ENCODE measurements around the gene SNED1.

The SNED1 gene

DNA sequence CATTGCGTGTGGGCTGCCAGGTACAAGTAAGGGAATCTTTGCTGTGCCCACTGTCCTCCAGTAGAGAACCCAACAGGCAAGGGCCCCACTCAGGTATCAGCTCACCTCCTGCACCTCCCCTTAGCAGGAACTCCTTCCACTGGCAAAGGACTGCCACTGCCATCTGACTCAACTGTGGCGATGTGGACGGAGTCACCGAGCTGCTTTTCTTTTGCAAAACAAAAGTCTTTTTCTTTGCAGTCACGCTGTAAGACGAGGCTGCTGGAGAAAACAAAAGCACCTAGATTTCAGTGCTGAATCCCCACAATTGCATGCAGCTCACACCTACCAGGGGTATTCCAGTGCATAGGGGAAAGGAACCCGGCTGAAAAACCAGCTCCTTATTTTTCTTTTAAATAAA is 95.8 kb downstream of the SNED1 start:
- no peak for DNase-seq (ENCODE audit: low spot score)
- TF ChIP-seq, protein P1, sequence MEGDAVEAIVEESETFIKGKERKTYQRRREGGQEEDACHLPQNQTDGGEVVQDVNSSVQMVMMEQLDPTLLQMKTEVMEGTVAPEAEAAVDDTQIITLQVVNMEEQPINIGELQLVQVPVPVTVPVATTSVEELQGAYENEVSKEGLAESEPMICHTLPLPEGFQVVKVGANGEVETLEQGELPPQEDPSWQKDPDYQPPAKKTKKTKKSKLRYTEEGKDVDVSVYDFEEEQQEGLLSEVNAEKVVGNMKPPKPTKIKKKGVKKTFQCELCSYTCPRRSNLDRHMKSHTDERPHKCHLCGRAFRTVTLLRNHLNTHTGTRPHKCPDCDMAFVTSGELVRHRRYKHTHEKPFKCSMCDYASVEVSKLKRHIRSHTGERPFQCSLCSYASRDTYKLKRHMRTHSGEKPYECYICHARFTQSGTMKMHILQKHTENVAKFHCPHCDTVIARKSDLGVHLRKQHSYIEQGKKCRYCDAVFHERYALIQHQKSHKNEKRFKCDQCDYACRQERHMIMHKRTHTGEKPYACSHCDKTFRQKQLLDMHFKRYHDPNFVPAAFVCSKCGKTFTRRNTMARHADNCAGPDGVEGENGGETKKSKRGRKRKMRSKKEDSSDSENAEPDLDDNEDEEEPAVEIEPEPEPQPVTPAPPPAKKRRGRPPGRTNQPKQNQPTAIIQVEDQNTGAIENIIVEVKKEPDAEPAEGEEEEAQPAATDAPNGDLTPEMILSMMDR (IDR thresholded peaks at IDR 0.05; ENCODE audit: extremely low read depth, insufficient read depth, missing control alignments): no peak
- in situ Hi-C loops (cut with MboI; ENCODE audit: low pct_unique_long_range_greater_than_20kb, low sequenced_read_pairs, unreplicated experiment): no loop called here

DNA sequence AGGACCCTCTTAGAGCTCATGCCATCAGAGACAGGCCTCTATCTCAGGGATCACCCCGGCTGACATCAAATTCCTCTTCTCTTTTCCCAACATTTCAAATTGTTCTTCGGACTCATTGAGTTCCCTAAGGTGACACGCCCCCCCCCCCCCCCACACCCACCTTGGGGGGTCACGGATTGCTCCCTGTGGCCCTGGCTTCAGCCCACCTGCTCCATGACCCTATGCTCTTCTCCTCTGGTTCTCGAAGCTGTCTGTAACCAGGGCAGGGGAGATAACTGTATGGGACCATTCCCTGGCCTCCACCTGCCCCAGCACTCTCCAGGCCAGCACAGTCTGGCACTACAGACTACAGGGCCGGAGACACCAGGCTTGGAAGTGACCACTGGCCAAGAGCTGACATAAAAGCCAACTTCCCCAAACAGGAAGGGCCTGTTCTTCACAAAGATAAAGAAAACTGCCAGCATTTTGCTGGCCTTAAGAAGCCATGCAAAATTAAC is 96.6 kb downstream of the SNED1 start:
- TF ChIP-seq, protein P1 (IDR thresholded peaks at IDR 0.05; ENCODE audit: extremely low read depth, insufficient read depth, missing control alignments): no peak
- in situ Hi-C loops (cut with MboI; ENCODE audit: low pct_unique_long_range_greater_than_20kb, low sequenced_read_pairs, unreplicated experiment): no loop called here

GRCh38 chr2:241095594-241096290 is 97.3 kb downstream of the SNED1 start:
- TF ChIP-seq, protein P1 (IDR thresholded peaks at IDR 0.05; ENCODE audit: extremely low read depth, insufficient read depth, missing control alignments): no peak
- in situ Hi-C loops (cut with MboI; ENCODE audit: low pct_unique_long_range_greater_than_20kb, low sequenced_read_pairs, unreplicated experiment): no loop called here
- no peak for DNase-seq (ENCODE audit: low spot score)

More for the DNA sequence above, 96.6 kb downstream of the SNED1 start:
- no peak for DNase-seq (ENCODE audit: low spot score)

- DNase-seq (ENCODE audit: low spot score): peak; percentile 42
- in situ Hi-C loops (cut with MboI; ENCODE audit: low pct_unique_long_range_greater_than_20kb, low sequenced_read_pairs, unreplicated experiment): no loop called here
- TF ChIP-seq, protein P1 (IDR thresholded peaks at IDR 0.05; ENCODE audit: extremely low read depth, insufficient read depth, missing control alignments): no peak
These were observed 98.6 kb downstream of the SNED1 start for GRCh38 chr2:241096979-241097378.

DNA sequence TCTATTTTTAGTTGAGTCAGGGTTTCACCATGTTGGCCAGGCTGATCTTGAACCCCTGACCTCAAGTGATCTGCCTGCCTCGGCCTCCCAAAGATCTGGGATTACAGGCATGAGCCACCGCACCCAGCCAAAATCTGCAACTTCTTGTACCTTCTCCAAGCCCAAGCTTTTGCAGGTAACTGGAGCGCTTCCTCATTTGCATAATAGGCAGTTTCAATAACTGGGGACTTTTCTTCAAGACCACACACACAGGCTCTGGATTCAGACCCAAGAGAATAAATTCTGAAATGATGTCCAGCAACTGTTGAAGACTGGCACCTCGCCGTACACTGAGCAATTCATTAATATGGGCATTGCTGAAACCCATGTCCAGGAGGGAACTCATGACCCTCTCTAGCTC is 100.8 kb downstream of the SNED1 start:
- TF ChIP-seq, protein P1 (IDR thresholded peaks at IDR 0.05; ENCODE audit: extremely low read depth, insufficient read depth, missing control alignments): no peak
- DNase-seq (ENCODE audit: low spot score): no peak
- in situ Hi-C loops (cut with MboI; ENCODE audit: low pct_unique_long_range_greater_than_20kb, low sequenced_read_pairs, unreplicated experiment): no loop called here

- in situ Hi-C loops (cut with MboI; ENCODE audit: low pct_unique_long_range_greater_than_20kb, low sequenced_read_pairs, unreplicated experiment): no loop called here
- TF ChIP-seq, protein P1 (IDR thresholded peaks at IDR 0.05; ENCODE audit: extremely low read depth, insufficient read depth, missing control alignments): no peak
- peak; percentile 87 for DNase-seq (ENCODE audit: low spot score)
These were observed 103.9 kb downstream of the SNED1 start, which contains the start of gene MTERF4 for GRCh38 chr2:241102239-241102803. Gene MTERF4, minus strand, starts transcription at chr2:241102287. Its CDS starts 14 bp downstream, at chr2:241102273.
